Fibroblast of lung (primary cell): ENCODE measurements around the gene TPST2. TPM values are rescaled to one million over a fixed set of nuclear protein-coding genes. Genes with fewer than 3 reads are reported as not detected.

ENCODE experiments used
- DNase-seq, 2 donors: peaks; one replicate each; pipeline versions ENCODE4 v3.0.0 to v3.0.0-alpha.2; 2010; ENCODE audit warnings: low read depth in 2 of 2
- H2AFZ ChIP-seq: 2 replicates; pipeline ENCODE4 v1.5.1; 2012; ENCODE audit warnings: low read length, control low read depth, inconsistent platforms
- H3K27ac ChIP-seq: 2 replicates; pipeline ENCODE4 v1.5.1; 2011; ENCODE audit warnings: low read length, control low read depth; ENCODE audit not compliant: insufficient read depth
- H3K27me3 ChIP-seq: 2 replicates; pipeline ENCODE4 v1.5.1; 2011; ENCODE audit warnings: mild to moderate bottlenecking, low read length; ENCODE audit not compliant: control insufficient read depth, insufficient read depth
- H3K36me3 ChIP-seq: 2 replicates; pipeline ENCODE4 v1.5.1; 2011; ENCODE audit warnings: low read length; ENCODE audit not compliant: control insufficient read depth, insufficient read depth
- H3K4me1 ChIP-seq: 2 replicates; pipeline ENCODE4 v1.5.1; 2011; ENCODE audit warnings: low read length; ENCODE audit not compliant: control insufficient read depth, insufficient read depth; ENCODE audit errors: extremely low read depth
- H3K4me2 ChIP-seq: 2 replicates; pipeline ENCODE4 v1.5.1; 2011; ENCODE audit warnings: low read length, control low read depth; ENCODE audit not compliant: insufficient read depth; ENCODE audit errors: extremely low read depth
- H3K4me3 ChIP-seq, 4 experiments: fragments of 200-600 bp in 1 of 4; sonication (generic) in 1 of 4; replicated peaks in 1 of 4; 2 replicates each; pipeline ENCODE4 v1.5.1; 2011 to 2016; ENCODE audit warnings: low read length in 4 of 4, low read depth in 3 of 4, mild to moderate bottlenecking in 3 of 4, control low read depth in 2 of 4, inconsistent platforms in 1 of 4, mixed read lengths in 1 of 4; ENCODE audit not compliant: insufficient read depth in 1 of 4; ENCODE audit errors: control extremely low read depth in 1 of 4
- H3K79me2 ChIP-seq: 2 replicates; pipeline ENCODE4 v1.5.1; 2012; ENCODE audit warnings: mild to moderate bottlenecking, low read length, inconsistent platforms; ENCODE audit not compliant: control insufficient read depth, insufficient read depth
- H3K9ac ChIP-seq: 2 replicates; pipeline ENCODE4 v1.5.1; 2011; ENCODE audit warnings: mild to moderate bottlenecking, low read length, control low read depth; ENCODE audit not compliant: insufficient read depth
- H3K9me3 ChIP-seq: 2 replicates; pipeline ENCODE4 v1.5.1; 2012; ENCODE audit warnings: low read depth, low read length; ENCODE audit not compliant: control insufficient read depth, insufficient read depth
- H4K20me1 ChIP-seq: 2 replicates; pipeline ENCODE4 v1.5.1; 2011; ENCODE audit warnings: low read length; ENCODE audit not compliant: control insufficient read depth, insufficient read depth; ENCODE audit errors: extremely low read depth
- CTCF ChIP-seq, 2 donors: IDR thresholded peaks in 1 of 2; conservative IDR thresholded peaks in 1 of 2; 1 replicate in 1 of 2; 2 replicates in 1 of 2; pipeline ENCODE4 v1.5.1; 2011 to 2012; ENCODE audit warnings: low read length in 2 of 2, control low read depth in 1 of 2, inconsistent platforms in 1 of 2, low read depth in 1 of 2, mild to moderate bottlenecking in 1 of 2
- EZH2 ChIP-seq: IDR thresholded peaks from 2 replicates; pipeline ENCODE4 v1.5.1; 2012; ENCODE audit warnings: low read length, control low read depth, mild to moderate bottlenecking; ENCODE audit errors: missing control alignments
- polyA plus RNA-seq, 2 donors: library from polyadenylated mRNA; depleted of rRNA in 1 of 2; stranded (reverse) in 1 of 2; unstranded in 1 of 2; fragments of >200 nt; gene quantifications; 2 replicates each; pipeline ENCODE4 v1.2.1, GENCODE V29; 2011 to 2012; ENCODE audit warnings: missing spikeins in 1 of 2
- total RNA-seq: library from RNA; depleted of rRNA; stranded (reverse); fragments of >200 nt; gene quantifications from 2 replicates; pipeline ENCODE4 v1.2.1, GENCODE V29; 2014

Gene TPST2
- total and polyA plus RNA-seq, 2 donors (not counting 1 experiment from before 2014, with no cell fraction given): 32.5 to 35.0 TPM

DNA sequence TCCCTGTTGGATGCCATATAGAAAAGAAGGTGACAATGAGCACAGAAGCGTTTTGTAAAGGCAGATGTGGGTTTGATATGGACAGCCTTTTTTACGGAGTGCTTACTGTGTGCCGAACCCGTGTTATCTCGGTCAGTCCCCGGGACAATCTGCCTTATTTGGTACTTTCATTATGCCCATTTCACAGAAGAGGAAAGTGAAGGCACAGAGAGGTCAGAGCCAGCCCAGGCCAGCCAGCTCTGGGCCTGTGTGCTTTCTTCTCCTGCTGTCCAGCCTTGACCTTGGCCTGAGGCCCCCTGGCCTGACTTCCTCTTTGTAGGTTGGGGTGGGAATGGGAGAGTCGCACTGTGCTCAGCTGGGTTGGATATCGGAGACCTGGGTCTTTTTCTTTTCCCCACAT is 28.5 kb upstream of the TPST2 start:
- Histone ChIP-seq H2AFZ (no peak overlapping the region), H3K79me2 (no peaks in the 10 kb centered on the region), H3K9me3 (no peaks in the 10 kb centered on the region), H3K36me3 (no peaks in the 10 kb centered on the region), H3K9ac (no peak overlapping the region), H4K20me1 (no peaks in the 10 kb centered on the region), H3K4me2 (no peak overlapping the region), H3K4me3 (no peak overlapping the region), H3K27ac (no peak overlapping the region), H3K27me3 (peaks cover 6% of the 10 kb centered on the region), H3K4me1 (peaks cover 5% of the 10 kb centered on the region)
- TF ChIP-seq CTCF (conservative IDR thresholded peaks at IDR 0.05 in 1 of 2, IDR thresholded peaks at IDR 0.05 in 1 of 2; ENCODE audit: low read depth in 1 of 2, low read length in 2 of 2) (no peak), EZH2 (no peak)
- no peak for DNase-seq

DNA sequence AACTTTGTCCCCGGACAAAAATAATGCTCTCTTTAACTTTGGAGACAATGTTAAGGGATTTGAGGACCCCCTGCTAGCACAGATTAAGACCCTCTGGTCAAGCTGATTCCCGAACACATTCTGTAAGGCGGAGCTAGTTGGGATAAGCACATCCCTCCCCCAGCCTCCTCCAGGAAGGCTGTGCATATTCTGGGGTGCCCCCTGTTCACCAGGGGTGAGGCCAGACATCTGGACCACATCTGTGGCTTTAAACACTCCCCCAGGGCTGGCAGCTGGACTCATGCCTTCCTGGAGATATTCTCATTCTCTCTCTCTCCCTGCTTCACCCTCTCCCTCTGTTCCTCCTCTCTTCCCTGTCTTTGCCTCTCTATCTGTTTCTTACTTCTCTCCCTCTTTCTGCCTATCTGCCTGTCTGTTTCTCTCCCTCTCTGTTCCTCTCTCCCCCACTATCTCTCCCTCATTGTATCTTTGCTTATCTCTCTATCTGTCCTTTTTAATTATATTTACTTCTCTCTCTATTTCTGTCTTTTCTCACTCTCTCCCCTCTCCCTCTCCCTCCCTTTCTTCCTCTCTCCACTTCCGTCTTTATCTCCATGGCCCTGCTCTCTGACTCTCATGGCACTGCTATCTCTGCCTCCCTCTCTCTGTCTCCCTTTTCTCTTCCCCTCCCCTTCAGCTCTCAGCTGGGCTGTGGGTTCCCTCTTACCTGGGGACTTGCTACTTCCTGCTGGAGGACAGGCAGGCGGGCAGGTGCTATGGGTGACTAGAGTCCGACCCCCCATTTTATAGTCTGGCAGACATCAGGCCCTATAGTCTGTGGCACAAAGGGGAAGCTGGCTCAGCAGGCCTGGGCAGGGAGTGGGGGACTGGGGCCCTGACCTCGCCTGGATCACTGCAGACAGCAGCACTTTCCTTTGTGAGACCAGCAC is 27.6 kb upstream of the TPST2 start, which contains the start of gene CRYBB1:
CRYBB1 (minus strand) TSS at position 757 of the 929 bp plus-strand sequence. CDS start 1,708 bp downstream, outside the sequence.
- no peak within 1 kb of the TSS for H3K9ac ChIP-seq
- peaks cover 5% of the 10 kb centered on the region for H3K4me1 ChIP-seq
- no peaks in the 10 kb centered on the region for H3K36me3 ChIP-seq
- H3K9me3 ChIP-seq: no peaks in the 10 kb centered on the region
- peak within 1 kb of the TSS; percentile 35 for H2AFZ ChIP-seq
- no peaks in the 10 kb centered on the region for H3K79me2 ChIP-seq
- H3K4me3 ChIP-seq: no peak within 1 kb of the TSS
- no peak within 1 kb of the TSS for H3K27ac ChIP-seq
- peak in 1 of 2 donors; percentile 31 for DNase-seq
- no peak within 1 kb of the TSS for H3K4me2 ChIP-seq
- no peaks in the 10 kb centered on the region for H4K20me1 ChIP-seq
- peaks cover 3% of the 10 kb centered on the region for H3K27me3 ChIP-seq
- TF ChIP-seq CTCF (conservative IDR thresholded peaks at IDR 0.05 in 1 of 2, IDR thresholded peaks at IDR 0.05 in 1 of 2; ENCODE audit: low read depth in 1 of 2, low read length in 2 of 2): no peak
- no peak for TF ChIP-seq EZH2

DNA sequence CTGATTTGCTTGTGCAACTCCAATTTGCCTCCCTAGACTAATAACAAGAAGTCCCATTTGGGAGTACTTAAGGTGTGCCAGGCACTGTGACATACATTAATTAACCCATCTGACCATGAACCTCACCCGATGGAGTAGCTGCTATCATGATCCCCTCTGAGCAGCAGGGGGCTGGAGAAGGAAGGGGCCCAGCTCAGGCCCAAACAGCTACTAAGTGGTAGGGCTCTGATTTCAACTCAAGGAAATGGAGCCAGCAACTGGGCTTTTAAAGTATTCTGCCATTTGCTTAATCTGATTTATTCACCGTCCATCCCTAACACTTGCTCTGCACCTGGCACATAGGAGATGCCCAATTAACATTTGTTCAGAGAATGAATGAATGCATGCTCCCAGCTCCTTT is 26.7 kb upstream of the TPST2 start:
- peaks cover 3% of the 10 kb centered on the region for H3K27me3 ChIP-seq
- no peaks in the 10 kb centered on the region for H4K20me1 ChIP-seq
- H2AFZ ChIP-seq: no peak overlapping the region
- no peaks in the 10 kb centered on the region for H3K36me3 ChIP-seq
- peaks cover 5% of the 10 kb centered on the region for H3K4me1 ChIP-seq
- TF ChIP-seq EZH2: no peak
- TF ChIP-seq CTCF (conservative IDR thresholded peaks at IDR 0.05 in 1 of 2, IDR thresholded peaks at IDR 0.05 in 1 of 2; ENCODE audit: low read depth in 1 of 2, low read length in 2 of 2): no peak
- H3K27ac ChIP-seq: no peak overlapping the region
- no peaks in the 10 kb centered on the region for H3K9me3 ChIP-seq
- DNase-seq: no peak
- H3K4me3 ChIP-seq: no peak overlapping the region
- H3K9ac ChIP-seq: no peak overlapping the region
- H3K4me2 ChIP-seq: no peak overlapping the region
- H3K79me2 ChIP-seq: no peaks in the 10 kb centered on the region
